Endodermal cell (in vitro differentiated cells): Measurements from ENCODE around the gene TRAF3IP1. TPM values are rescaled to one million over a fixed set of nuclear protein-coding genes. Genes with fewer than 3 reads are reported as not detected.

Experiments
- DNase-seq: peaks from one replicate; pipeline ENCODE4 v3.0.0-alpha.2; 2017
- H3K27ac ChIP-seq: 2 replicates; pipeline ENCODE4 v1.5.1; 2013; ENCODE audit warnings: mild to moderate bottlenecking, low read depth, low read length, moderate library complexity
- H3K27me3 ChIP-seq: 2 replicates; pipeline ENCODE4 v1.6.1; 2013; ENCODE audit warnings: mild to moderate bottlenecking, low read length, moderate library complexity; ENCODE audit not compliant: insufficient read depth, control insufficient read depth, poor library complexity, severe bottlenecking
- H3K36me3 ChIP-seq: 2 replicates; pipeline ENCODE4 v1.7.0; 2013; ENCODE audit warnings: mild to moderate bottlenecking, low read length, moderate library complexity; ENCODE audit not compliant: control insufficient read depth, insufficient read depth
- H3K4me1 ChIP-seq: one replicate; pipeline ENCODE4 v1.7.0; 2013; ENCODE audit warnings: low read length; ENCODE audit not compliant: control insufficient read depth, insufficient read depth
- H3K4me3 ChIP-seq: 2 replicates; pipeline ENCODE4 v1.5.1; 2013; ENCODE audit warnings: mild to moderate bottlenecking, low read length, moderate library complexity
- H3K9ac ChIP-seq: 2 replicates; pipeline ENCODE4 v1.6.1; 2013; ENCODE audit warnings: mild to moderate bottlenecking, low read length, moderate library complexity; ENCODE audit not compliant: poor library complexity, severe bottlenecking; ENCODE audit errors: extremely low read depth
- H3K9me3 ChIP-seq: 2 replicates; pipeline ENCODE4 v1.6.1; 2013; ENCODE audit warnings: mild to moderate bottlenecking, low read length, moderate library complexity; ENCODE audit not compliant: control insufficient read depth
- H3K27ac Mint-ChIP-seq: 2 replicates; pipeline ENCODE4 v1.8.0; 2020; ENCODE audit warnings: mixed read lengths
- H3K27me3 Mint-ChIP-seq: 2 replicates; pipeline ENCODE4 v1.8.0; 2021; ENCODE audit warnings: mild to moderate bottlenecking, mixed read lengths; ENCODE audit not compliant: insufficient read depth
- H3K36me3 Mint-ChIP-seq: 2 replicates; pipeline ENCODE4 v1.8.0; 2020; ENCODE audit warnings: low read depth, mixed read lengths
- H3K4me1 Mint-ChIP-seq: 2 replicates; pipeline ENCODE4 v1.8.0; 2020; ENCODE audit warnings: mixed read lengths
- H3K4me3 Mint-ChIP-seq: 2 replicates; pipeline ENCODE4 v1.8.0; 2020; ENCODE audit warnings: mild to moderate bottlenecking, moderate library complexity, mixed read lengths
- H3K9me3 Mint-ChIP-seq: 2 replicates; pipeline ENCODE4 v1.8.0; 2020; ENCODE audit warnings: mild to moderate bottlenecking, mixed read lengths
- CTCF ChIP-seq: fragments of 200-600 bp; sonication (generic); conservative IDR thresholded peaks from 2 replicates; pipeline ENCODE4 v1.5.0; 2021; ENCODE audit warnings: antibody characterized with exemption, mild to moderate bottlenecking
- WGBS, 2 experiments: methylation state at CpG; one replicate each; pipeline versions ENCODE4 v1.1.5 to v1.1.7; 2013; ENCODE audit warnings: missing lambda C conversion rate in 2 of 2, mixed read lengths in 1 of 2; ENCODE audit not compliant: insufficient coverage in 1 of 2, insufficient read length in 1 of 2; 5-methylcytosine and 5-hydroxymethylcytosine counted together
- total RNA-seq, 2 donors: library from RNA; stranded (reverse); fragmentation: NEBNext Ultra II Directional in 1 of 2; extraction: Animal tissue kit (Norgen Biotek cat#: 25700) in 1 of 2; gene quantifications; 2 replicates in 1 of 2; 3 replicates in 1 of 2; pipeline ENCODE4 v1.2.1, GENCODE V29; 2021

TRAF3IP1 gene
- total RNA-seq, 2 donors from 2014 or later: 21.9 to 28.3 TPM

- Histone ChIP-seq H3K27ac (no peak overlapping the region), H3K4me3 (no peak overlapping the region), H3K9ac (no peak overlapping the region), H3K27me3 (no peaks in the 10 kb centered on the region), H3K36me3 (peaks cover 71% of the 10 kb centered on the region), H3K9me3 (no peaks in the 10 kb centered on the region), H3K4me1 (no peaks in the 10 kb centered on the region)
- H3K27me3 Mint-ChIP-seq: no peaks in the 10 kb centered on the region
- H3K9me3 Mint-ChIP-seq: no peaks in the 10 kb centered on the region
- WGBS, 2 experiments: 94% methylated on average over 12 to 17 of the region's 17 CpGs
- no peak overlapping the region for H3K4me3 Mint-ChIP-seq
- TF ChIP-seq CTCF: no peak
- H3K27ac Mint-ChIP-seq: no peak overlapping the region
- no peak for DNase-seq
- H3K36me3 Mint-ChIP-seq: peaks cover 50% of the 10 kb centered on the region
- H3K4me1 Mint-ChIP-seq: no peaks in the 10 kb centered on the region
Observed at GRCh38 chr2:238445409-238446190, 125.3 kb downstream of the TRAF3IP1 start.

- no peak overlapping the region for H3K4me3 Mint-ChIP-seq
- no peaks in the 10 kb centered on the region for H3K9me3 Mint-ChIP-seq
- TF ChIP-seq CTCF: no peak
- H3K9ac ChIP-seq: no peak overlapping the region
- H3K27ac Mint-ChIP-seq: no peak overlapping the region
- no peaks in the 10 kb centered on the region for H3K9me3 ChIP-seq
- no peak overlapping the region for H3K4me3 ChIP-seq
- peaks cover 49% of the 10 kb centered on the region for H3K36me3 Mint-ChIP-seq
- H3K27me3 ChIP-seq: no peaks in the 10 kb centered on the region
- peaks cover 78% of the 10 kb centered on the region for H3K36me3 ChIP-seq
- no peak overlapping the region for H3K27ac ChIP-seq
- no peaks in the 10 kb centered on the region for H3K27me3 Mint-ChIP-seq
- H3K4me1 ChIP-seq: no peaks in the 10 kb centered on the region
- WGBS, 2 experiments: 96 to 100% methylated on average over 4 to 8 of the region's 8 CpGs
- DNase-seq: no peak
- H3K4me1 Mint-ChIP-seq: no peaks in the 10 kb centered on the region
Observed at GRCh38 chr2:238446371-238446770, 126.1 kb downstream of the TRAF3IP1 start.

- no peaks in the 10 kb centered on the region for H3K27me3 Mint-ChIP-seq
- Histone ChIP-seq H3K36me3 (peaks cover 89% of the 10 kb centered on the region), H3K4me1 (no peaks in the 10 kb centered on the region), H3K27ac (no peak overlapping the region), H3K27me3 (no peaks in the 10 kb centered on the region), H3K9me3 (no peaks in the 10 kb centered on the region), H3K4me3 (no peak overlapping the region), H3K9ac (no peak overlapping the region)
- H3K27ac Mint-ChIP-seq: peak overlapping the region; percentile 28
- no peak for TF ChIP-seq CTCF
- peaks cover 63% of the 10 kb centered on the region for H3K36me3 Mint-ChIP-seq
- no peaks in the 10 kb centered on the region for H3K9me3 Mint-ChIP-seq
- WGBS, 2 experiments: 94 to 95% methylated on average over 11 to 19 of the region's 19 CpGs
- no peak overlapping the region for H3K4me3 Mint-ChIP-seq
- no peak for DNase-seq
- H3K4me1 Mint-ChIP-seq: no peaks in the 10 kb centered on the region
Observed at GRCh38 chr2:238448031-238448955, 128.0 kb downstream of the TRAF3IP1 start.
